NCI-H82 treated with DMSO at 0.1 percent for 48 hours (cell line): ENCODE data around the gene CLEC17A.
"Not testable (repeated sequence)": the region's sequence is repeated elsewhere in the genome, so short reads cannot be mapped to it uniquely, and the experiment has no call there.

Source experiments
- DNase-seq: peaks from one replicate; lab custom pipeline; 2025; ENCODE audit not compliant: unreplicated experiment; lab: John Stamatoyannopoulos, UW

Gene CLEC17A

DNA sequence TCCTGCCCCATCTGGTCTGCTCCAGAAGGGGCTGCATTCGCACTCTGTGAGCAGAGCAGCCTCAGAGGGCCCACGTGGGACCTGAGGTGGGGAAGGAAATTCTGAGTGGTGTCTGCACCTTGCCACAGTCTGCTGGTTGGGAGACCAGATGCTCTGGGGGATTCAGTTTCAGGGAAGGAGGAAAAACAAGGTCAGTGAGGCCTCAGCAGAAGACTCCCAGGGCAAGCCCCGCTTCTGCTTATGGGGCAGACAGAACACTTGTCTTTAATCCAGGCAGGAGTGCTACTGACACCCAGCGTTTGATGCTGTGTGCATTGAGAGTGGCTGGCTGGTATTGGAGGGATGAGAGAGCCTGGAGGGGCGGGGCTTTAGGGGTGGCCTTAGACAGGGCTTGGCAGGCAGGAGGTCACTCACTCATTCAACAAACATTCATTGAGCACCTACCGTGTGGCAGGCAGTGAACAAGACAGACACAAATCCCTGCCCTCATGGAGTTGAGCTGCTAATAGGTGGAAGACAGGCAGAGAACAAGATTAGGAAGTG lies 4.9 kb upstream of the CLEC17A start:
- DNase-seq: peak; percentile 59

DNA sequence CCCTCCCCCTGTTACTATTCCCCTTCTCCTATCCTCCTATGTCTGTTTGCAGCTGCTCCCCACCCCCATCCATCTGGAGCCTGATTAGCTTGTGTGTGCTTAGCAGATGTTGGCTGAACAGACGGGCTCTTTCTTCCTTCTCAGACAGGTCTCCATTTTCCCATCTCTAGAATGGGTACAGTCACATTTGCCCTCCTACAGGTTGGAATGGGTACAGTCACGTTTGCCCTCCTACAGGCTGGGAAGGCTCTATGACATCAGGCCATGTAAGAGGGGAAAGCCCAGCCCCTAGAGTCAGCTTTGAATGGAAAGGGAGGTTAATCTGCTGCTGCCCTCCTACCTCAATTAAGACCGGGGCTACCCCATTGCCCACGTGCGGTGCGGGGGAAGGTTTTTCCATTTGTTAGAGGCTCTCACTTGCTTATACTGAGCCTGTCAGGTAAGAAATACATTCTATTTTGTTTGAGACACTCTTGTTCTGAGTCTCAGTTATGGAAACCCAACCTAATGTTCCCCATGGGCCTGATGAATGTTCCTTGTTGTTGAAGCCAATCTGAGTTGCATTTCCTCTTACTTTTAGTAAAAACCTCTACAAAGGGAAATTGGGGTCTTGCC lies 2.2 kb upstream of the CLEC17A start:
- no peak for DNase-seq

DNA sequence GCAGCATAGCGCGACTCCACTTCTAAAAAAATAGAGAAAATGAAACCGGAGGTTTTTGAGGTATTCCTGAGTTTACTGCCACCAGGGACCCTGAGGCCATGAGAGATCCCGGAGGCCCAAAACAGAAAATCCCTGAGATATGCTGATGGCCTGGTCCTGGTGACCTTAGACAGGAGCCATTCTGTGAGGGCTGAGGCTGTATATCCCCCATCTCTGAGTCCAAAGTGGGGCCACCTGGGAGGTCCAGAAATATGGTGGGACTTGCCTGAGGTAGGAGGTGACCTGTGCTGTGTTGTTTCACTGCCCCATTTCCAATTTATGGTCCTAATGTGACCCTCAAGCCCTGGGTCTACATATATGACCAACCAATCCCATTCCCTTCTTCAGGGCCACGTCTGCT lies 1.5 kb downstream of the CLEC17A start:
- DNase-seq: not testable (repeated sequence)

DNA sequence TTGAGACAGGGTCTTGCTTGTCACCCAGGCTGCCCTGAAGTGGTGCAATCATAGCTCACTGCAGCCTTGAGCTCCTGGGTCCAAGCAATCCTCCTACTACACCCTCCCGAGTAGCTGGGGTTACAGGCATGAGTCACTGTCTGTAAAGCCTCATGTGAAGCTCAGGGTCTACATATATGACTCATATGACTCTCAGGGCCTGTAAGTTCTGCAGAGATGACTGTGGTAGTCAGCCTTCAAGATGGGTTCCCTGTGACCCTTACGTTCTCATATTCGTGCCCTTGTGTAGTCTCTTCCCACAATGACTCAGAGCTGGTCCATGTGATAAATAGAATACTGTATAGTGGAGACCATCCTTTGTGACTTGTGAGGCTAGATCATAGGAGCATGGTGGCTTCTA lies 2.3 kb downstream of the CLEC17A start:
- not testable (repeated sequence) for DNase-seq

DNA sequence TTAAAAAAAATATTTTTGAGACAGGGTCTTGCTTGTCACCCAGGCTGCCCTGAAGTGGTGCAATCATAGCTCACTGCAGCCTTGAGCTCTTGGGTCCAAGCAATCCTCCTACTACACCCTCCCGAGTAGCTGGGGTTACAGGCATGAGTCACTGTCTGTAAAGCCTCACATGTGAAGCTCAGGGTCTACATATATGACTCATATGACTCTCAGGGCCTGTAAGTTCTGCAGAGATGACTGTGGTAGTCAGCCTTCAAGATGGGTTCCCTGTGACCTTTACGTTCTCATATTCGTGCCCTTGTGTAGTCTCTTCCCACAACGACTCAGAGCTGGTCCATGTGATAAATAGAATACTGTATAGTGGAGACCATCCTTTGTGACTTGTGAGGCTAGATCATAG lies 6.5 kb downstream of the CLEC17A start:
- DNase-seq: not testable (repeated sequence)

DNA sequence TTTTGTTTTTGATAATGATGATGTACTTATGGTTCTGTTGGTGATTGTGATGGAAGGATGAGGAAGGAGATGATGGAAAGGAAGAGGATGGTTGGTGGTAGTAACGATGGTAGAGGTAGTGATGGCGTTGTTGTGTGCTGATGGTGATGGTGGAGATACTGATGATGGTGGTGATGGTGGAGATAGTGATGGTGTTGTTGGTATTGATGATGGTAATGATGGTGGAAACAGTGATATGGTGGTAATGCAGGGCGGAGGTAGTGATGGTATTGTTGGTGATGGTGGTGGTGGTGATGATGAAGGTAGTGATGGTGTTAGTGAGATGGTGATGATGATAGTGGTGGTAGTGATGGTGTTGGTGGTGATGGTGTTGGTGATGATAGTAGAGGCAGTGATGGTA lies 12.7 kb downstream of the CLEC17A start:
- no peak for DNase-seq

DNA sequence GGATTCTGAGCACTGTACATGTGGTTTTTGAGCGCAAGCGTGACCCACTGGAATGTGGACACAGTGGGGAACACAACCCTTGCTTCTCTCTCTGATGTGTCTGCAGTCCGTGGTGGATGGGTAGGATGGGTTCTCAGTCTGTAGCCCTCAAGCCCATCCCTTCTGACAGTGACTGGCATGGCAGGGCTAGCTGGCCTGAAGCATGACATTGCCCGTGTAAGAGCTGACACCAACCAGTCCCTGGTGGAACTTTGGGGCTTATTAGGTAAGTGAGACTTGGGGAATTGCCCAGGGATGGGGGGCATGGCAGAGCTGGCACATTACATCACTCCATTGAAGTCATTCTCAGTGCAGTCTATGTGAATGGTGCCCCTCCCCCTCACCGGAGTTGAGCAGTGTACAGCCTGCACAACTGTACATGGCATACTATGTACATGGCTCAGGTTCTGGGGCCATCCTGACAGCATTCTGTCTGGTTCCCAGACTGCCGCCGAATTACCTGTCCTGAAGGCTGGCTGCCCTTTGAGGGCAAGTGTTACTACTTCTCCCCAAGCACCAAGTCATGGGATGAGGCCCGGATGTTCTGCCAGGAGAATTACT lies 16.8 kb downstream of the CLEC17A start:
- DNase-seq: no peak

DNA sequence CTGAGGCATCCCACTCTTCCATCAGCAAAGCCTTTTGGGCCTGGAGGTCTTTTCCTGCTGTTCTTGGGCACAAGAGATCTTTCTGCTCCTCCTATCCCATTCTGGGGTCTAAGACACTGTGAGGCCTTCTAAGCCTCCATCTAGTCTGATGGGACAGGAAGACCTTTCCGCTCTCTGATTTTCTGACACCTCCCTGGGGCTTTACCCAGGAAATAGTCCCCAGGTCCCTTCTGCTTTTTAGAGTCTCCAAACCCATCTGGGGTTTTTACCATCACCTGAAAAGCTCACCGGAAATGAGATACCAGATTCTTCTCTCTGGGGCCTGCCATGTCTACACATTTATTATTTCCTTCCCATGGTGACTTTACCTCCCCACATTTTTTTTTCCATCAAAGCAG lies 21.1 kb downstream of the CLEC17A start:
- no peak for DNase-seq

DNA sequence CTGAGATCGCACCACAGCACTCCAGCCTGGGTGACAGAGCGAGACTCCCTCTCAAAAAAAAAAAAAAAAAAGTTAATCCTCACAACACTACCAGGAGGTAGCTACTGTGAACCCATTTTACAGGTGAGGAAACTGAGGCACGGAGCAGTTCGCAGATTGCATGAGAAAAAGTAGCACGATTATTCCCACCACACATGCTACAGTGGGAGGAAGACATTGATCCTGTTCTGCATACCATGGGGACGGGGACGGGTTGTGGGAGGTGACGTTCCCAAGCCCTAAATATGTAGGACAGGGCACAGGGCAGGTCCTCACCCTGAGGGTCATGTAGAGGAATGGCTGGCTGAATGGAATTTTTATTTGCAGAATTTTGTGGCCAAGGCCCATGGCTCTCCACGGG lies 23.7 kb downstream of the CLEC17A start:
- no peak for DNase-seq

DNA sequence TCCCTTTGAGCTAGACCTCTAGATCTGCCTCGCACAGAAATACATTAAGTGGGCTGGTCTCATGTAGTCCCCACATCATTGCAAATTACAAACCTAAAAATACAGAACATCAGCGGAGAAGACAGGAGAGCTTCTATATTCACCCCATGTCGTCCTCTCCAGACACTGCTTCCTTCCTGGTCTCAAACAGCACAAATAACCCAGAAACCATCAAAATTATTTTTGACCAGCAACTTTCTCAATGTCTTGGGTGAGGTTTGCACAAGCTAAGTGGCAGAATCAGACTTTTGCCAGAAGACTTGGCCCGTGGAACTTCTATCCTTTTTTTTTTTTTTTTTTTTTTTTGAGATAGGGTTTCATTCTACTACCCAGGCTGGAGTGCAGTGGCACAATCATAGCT lies 28.2 kb downstream of the CLEC17A start:
- no peak for DNase-seq

DNA sequence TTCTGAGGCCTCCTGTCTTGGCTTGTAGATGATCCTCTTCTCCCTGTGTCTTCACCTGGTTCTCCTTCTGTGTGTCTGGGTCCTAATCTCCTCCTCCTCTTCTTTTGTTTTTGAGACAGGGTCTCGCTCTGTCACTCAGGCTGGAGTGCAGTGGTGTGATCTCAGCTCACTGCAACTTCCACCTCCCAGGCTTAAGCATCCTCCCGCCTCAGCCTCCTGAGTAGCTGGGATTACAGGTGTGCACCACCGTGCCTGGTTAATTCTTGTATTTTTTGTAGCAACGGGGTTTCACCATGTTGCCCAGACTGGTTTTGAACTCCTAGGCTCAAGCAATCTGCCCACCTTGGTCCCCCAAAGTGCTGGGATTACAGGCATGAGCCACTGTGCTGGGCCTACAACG lies 29.4 kb downstream of the CLEC17A start:
- DNase-seq: not testable (repeated sequence)

DNA sequence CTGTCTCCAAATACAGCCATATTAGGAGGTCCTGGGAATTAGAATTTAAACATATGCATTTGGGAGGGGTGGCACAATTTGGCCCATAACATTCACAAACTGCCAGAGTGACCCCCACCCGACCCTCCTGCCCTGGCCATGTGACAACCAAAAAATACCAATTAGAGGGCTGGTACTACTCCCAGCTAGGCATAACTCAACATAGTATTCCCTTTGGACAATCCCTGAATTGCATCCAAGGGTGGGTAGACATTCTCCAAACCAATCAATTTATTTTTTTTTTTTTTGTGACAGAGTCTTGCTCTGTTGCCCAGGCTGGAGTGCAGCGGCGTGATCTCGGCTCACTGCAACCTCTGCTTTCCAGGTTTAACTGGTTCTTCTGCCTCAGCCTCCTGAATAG lies 29.8 kb downstream of the CLEC17A start:
- no peak for DNase-seq

DNA sequence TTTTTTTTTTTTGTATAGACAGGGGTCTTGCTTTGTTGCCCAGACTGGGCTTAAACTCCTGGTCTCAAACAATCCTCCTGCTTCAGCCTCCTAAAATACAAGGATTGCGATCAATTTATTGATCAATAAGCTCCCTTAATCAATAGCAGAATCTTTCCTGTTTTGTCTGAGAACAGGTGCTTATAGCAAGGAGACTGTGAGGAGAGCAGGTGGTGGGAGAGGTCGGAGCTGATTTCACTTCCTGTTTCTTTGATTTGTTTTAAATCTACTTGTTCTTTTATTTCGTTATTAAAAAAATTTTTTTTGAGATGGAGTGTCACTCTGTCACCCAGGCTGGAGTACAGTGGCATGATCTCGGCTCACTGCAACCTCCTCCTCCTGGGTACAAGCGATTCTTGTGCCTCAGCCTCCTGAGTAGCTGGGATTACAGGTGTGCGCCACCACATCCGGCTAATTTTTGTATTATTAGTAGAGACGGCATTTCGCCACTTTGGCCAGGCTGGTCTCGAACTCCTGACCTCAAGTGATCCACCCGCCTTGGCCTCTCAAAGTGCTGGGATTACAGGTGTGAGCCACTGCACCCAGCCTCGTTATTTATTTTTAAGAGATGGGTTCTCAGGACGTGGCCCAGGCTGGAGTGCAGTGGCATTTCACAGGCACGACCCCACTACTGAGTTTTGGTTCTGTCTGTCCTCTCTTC lies 30.7 kb downstream of the CLEC17A start:
- not testable (repeated sequence) for DNase-seq

DNA sequence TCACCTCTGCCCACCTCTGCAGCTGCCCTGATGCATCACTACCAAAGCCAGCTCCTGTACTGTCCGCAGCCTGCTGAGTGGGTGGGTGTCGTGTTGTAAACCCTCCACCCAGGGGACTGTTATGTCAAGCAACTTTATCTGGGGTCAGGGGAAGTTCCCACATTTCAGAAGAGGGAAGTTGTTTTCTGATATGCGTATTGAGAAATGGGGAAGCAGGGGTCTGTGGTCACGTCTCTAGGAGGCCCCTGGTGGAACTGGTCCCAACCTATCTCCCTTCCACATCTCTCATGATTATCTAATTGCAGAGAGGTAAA lies 31.2 kb downstream of the CLEC17A start:
- DNase-seq: no peak

DNA sequence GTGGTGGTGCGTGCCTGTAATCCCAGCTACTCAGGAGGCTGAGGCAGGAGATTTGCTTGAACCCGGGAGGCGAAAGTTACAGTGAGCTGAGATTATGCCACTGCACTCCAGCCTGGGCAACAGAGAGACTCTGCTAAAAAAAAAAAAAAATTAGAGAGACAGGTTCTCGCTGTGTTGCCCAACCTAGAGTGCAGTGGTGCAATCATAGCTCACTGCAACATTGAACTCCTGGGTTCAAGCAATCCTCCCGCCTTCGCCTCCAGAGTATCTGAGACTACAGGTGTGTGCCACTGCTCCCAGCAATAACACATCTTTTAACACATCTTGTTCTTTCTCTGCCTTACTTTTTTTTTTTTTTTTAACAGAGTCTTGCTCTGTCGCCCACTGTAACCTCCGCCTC lies 32.7 kb downstream of the CLEC17A start:
- no peak for DNase-seq

DNA sequence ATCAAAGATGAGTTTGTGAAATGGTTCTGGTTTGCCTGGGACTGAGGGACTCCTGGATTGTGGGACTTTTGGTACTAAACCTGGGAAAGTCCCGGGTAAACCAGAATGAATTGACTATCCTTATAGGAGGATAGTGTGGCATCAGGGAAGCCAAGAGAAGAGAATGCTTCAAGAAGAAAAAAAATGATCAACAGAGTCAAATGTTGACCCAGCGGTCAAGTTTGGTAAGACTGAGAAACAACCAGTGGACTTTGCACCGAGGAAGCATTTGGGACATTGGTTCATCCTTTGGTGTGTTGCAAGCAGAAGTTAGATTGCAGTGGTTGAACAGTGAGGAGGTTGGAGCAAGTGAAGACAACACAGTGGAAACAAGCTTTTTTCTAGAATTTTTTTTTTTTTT lies 33.5 kb downstream of the CLEC17A start:
- DNase-seq: no peak

DNA sequence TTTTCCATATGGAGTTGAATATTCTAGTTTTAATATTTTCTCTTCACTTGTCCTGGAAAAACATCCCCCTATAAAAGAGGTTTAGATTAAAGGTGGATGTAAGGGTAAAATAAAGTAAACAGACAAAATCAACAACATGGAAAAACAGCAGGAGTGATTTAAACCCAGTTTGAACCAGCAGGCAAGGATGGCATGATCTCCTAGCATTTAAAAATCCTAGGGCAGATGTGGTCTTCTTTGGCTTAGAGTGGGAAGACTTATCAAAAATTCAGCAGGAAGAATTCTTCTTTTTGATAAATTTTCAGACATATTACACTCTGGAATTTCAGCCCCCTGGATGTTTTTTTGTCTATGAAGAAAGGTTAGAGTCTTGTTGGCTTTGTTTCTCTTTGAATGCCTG lies 36.5 kb downstream of the CLEC17A start:
- no peak for DNase-seq

DNA sequence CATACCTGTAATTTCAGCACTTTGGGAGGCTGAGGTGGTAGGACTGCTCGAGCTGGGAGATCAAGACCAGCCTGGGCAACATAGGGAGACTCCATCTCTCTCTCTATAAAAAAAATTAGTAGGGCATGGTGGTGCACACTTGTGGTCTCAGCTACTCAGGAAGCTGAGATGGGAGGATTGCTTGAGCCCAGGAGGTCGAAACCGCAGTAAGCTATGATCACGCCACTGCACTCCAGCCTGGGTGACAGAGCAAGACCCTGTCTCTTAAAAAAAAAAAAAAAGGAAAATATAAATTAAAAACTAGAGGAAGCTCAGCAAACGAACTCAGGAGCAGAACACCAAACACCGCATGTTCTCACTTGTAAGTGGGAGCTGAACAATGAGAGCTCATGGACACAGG lies 41.6 kb downstream of the CLEC17A start:
- not testable (repeated sequence) for DNase-seq

DNA sequence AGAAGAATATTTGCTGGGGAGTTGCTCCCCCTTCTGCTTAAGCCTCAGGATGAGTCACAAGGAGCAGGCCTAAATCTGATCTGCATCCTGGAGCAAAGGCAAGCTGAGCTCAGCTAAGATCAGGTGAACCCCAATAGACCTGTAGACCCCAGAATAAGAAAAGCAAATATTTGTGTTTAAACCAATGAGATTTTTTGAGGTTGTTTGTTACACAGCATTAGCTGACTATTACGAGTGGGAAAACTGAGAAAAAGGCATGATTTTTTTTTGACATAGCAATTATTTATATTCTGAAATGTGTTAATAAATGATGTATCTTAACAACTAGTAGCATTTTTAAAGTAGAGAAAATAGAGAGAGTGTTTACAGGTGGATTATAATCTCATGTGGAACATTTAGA lies 46.7 kb downstream of the CLEC17A start:
- no peak for DNase-seq

DNA sequence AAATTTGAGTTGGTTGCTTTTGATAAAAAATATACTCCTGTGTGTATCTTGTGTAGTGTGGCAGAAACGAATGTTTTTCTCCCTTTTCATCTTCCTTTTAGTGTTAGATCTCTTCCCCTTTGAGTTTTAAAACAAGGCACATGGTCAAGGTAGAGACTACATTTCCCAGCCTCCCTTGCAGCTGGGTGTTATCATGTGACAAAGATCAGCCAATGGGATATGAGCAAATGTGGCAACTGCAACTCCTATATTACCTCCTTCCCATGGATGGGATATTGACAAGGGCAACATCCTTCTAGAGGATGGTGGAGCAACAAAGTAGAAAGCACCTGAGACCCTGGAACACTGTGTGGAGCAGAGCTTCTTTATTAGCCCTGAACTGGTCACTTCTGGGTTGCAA lies 49.4 kb downstream of the CLEC17A start:
- peak; percentile 5 for DNase-seq

DNA sequence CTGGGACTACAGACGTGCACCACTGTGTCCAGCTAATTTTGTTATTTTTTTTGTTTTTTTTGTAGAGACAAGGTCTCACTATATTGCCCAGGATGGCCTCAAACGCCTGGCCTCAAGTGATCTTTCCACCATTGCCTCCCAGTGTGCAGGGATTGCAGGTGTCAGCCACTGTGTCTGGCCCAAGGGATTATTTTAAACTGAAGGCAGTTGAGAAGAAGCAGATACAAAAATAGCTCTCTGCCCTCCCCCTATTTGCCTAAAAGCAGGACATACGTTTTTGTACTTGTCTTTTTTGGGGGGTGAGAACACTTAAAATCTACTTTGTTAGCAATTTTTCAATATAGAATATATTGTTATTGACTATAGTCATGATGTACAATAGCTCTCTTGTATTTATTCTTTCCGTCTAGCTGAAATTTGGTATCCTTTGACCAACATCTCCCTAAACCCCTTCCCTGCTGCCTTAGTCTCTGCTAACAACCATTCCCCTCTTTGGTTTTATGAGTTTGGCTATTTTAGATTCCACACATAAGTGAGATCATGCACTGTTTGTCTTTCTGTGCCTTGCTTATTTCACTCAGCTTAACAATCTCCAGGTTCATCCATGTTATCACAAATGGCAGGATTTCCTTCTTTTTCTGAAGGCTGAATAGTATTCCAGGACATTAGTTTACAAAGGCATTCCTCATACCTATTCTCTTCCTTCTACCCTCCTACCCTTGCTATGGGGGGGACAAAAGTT lies 56.8 kb downstream of the CLEC17A start:
- DNase-seq: no peak

DNA sequence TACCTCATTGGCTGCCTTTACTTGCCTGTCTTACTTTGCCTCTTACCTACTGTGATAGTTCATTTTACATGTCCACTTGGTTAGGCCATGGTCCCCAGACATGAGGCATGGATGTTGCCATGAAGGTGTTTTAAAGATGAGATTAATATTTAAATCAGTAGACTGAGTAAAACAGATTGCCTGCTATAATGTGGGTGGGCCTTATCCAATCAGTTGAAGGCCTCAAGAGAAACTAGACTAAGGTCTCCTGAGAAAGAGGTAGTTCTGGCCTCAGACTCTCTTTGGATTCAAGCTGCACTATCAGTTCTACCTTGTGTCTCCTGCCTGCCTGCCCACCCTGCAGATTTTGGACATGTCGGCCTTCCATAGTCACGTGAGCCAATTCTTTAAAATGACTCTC lies 65.6 kb downstream of the CLEC17A start:
- DNase-seq: no peak
